Kidney epithelial cell (primary cell): ENCODE results near the gene KRTAP1-1. TPM values are rescaled to one million over a fixed set of nuclear protein-coding genes. Genes with fewer than 3 reads are reported as not detected.
"Not testable (repeated sequence)": the region's sequence is repeated elsewhere in the genome, so short reads cannot be mapped to it uniquely, and the experiment has no call there.

Source experiments
- DNase-seq: peaks from one replicate; pipeline ENCODE4 v3.0.0-alpha.2; 2010; ENCODE audit warnings: low read depth
- H3K27me3 ChIP-seq: 2 replicates; pipeline ENCODE4 v1.6.0; 2011; ENCODE audit warnings: low read length; ENCODE audit not compliant: control insufficient read depth, insufficient read depth
- H3K36me3 ChIP-seq: 2 replicates; pipeline ENCODE4 v1.5.1; 2011; ENCODE audit warnings: low read length; ENCODE audit not compliant: control insufficient read depth, insufficient read depth
- H3K4me3 ChIP-seq: 2 replicates; pipeline ENCODE4 v1.5.1; 2011; ENCODE audit warnings: low read depth, mild to moderate bottlenecking, control low read depth, low read length
- total RNA-seq: library from RNA; depleted of rRNA; stranded (reverse); fragments of >200 nt; gene quantifications from 2 replicates; pipeline ENCODE4 v1.2.3, GENCODE V29; 2015
- TF ChIP-seq, protein P1 (sequence below): IDR thresholded peaks from 2 replicates; pipeline ENCODE4 v1.5.1; 2011; ENCODE audit warnings: mild to moderate bottlenecking, moderate library complexity, low read length, control low read depth, inconsistent platforms; ENCODE audit not compliant: insufficient read depth, poor library complexity, severe bottlenecking

Gene KRTAP1-1
- total RNA-seq, 1 donor from 2014 or later: not detected

DNA sequence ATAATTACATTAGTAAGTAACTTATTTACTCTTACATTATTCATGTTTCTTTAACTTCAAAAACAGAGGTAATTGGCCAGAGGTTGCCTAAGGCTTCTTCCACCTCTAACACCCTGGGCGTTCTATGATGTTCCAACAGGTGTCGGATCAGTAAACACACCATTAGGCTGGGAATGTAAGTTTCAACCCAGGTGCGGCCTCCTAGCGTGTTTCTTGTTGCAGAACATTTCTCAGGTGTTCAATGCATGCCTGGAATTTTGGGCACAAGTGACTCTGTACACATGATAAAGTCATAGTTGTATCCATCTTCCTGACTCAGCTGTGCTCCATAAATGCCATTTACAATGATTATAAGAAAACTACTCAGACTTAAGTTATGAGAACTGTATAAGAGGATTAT is 12.8 kb upstream of the KRTAP1-1 start:
- H3K27me3 ChIP-seq: no peaks in the 10 kb centered on the region
- no peak overlapping the region for H3K4me3 ChIP-seq
- TF ChIP-seq, protein P1, sequence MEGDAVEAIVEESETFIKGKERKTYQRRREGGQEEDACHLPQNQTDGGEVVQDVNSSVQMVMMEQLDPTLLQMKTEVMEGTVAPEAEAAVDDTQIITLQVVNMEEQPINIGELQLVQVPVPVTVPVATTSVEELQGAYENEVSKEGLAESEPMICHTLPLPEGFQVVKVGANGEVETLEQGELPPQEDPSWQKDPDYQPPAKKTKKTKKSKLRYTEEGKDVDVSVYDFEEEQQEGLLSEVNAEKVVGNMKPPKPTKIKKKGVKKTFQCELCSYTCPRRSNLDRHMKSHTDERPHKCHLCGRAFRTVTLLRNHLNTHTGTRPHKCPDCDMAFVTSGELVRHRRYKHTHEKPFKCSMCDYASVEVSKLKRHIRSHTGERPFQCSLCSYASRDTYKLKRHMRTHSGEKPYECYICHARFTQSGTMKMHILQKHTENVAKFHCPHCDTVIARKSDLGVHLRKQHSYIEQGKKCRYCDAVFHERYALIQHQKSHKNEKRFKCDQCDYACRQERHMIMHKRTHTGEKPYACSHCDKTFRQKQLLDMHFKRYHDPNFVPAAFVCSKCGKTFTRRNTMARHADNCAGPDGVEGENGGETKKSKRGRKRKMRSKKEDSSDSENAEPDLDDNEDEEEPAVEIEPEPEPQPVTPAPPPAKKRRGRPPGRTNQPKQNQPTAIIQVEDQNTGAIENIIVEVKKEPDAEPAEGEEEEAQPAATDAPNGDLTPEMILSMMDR: no peak
- H3K36me3 ChIP-seq: no peaks in the 10 kb centered on the region
- DNase-seq: no peak

DNA sequence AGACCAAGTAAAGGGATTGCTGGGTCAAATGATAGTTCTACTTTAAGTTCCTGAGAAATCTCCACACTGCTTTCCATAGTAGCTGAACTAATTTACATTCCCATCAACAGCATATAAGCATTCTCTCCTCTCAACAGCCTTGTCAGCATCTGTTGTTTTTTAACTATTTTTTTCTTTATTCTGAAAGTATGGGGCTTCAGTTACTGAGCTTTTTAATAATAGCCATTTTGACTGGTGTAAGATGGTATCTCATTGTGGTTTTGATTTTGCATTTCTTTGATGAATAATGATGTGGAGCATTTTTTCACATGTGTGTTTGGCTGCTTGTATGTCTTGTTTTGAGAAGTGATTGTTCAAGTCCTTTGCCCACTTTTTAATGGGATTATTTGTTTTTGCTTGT is 11.3 kb upstream of the KRTAP1-1 start:
- TF ChIP-seq, protein P1: no peak
- H3K36me3 ChIP-seq: no peaks in the 10 kb centered on the region
- no peak for DNase-seq
- no peaks in the 10 kb centered on the region for H3K27me3 ChIP-seq
- no peak overlapping the region for H3K4me3 ChIP-seq

DNA sequence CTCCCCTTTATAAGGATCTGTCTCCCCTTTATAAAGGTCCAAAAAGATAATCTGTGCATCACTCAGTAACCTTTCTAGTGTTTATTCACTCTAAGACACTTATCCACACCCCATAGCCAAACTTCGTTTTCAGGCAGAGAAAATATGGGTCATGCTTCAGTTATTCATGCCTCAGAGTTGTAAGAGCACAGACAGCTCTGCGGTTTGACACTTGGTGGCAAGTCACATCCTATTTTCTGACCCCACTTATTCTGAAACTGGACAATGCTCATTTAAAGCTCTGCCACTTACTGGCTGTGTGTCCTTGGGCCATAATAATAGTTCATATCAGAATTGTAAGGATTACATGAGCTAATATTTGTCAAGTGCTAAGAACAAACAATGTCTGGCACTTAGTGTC is 7.9 kb upstream of the KRTAP1-1 start:
- Histone ChIP-seq H3K27me3 (no peaks in the 10 kb centered on the region), H3K4me3 (no peak overlapping the region), H3K36me3 (no peaks in the 10 kb centered on the region)
- no peak for DNase-seq
- TF ChIP-seq, protein P1: no peak

DNA sequence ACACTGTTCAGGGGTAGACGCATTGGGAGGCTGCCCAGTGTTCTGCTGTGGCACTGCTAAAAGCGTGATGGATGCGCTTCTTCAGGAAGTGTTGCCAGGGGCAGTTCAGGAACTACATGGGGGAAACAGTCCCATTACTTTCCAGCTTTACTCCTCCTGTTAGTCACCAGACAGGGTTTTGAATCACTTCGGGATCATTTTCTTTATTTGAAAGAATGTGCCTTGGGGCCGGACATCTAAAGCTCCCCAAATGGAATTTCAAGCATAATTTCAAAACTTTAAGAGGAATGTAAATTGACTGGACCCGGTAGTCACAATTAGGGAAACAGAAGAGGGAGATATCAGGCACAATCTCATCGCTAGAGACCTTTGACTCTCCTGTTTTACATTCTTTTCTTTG is 7.2 kb upstream of the KRTAP1-1 start:
- TF ChIP-seq, protein P1: no peak
- no peak overlapping the region for H3K4me3 ChIP-seq
- H3K27me3 ChIP-seq: no peaks in the 10 kb centered on the region
- DNase-seq: no peak
- no peaks in the 10 kb centered on the region for H3K36me3 ChIP-seq

DNA sequence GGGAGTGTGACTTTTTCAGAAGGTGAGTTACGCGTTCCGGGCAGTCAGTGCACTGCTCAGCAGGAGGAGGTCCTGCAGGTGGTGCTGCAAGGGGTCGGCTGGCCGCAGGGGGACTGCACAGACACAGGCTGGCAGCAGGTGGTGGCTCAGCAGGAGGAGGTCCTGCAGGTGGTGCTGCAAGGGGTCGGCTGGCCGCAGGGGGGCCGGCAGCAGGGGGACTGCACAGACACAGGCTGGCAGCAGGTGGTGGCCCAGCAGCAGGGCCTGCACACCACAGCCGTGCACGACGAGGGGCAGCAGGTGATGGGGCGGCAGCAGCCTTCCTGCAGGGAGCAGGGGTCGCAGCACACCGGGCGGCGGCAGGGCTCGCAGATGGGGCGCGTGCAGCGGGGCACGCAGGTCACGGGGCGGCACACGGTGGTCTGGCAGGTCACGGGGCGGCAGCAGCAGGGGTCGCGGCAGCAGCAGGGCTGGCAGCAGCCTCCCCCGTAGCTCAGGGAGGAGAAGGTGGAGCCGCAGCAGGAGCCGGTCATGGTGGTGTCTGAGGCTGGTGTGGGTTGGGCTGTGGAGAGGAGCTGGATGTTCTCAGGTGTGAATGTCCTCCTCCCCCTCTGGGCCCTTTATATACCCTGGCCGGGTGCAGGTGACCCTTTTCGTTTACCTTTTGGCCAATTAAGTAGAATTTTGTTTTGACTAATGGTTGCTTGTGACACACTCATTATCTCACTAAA is 5.7 kb upstream of the KRTAP1-1 start, which contains the start of gene KRTAP2-1:
Gene KRTAP2-1 (minus strand): TSS at position 582 of the 731 bp plus-strand sequence. CDS start 49 bp downstream, at position 533.
- not testable (repeated sequence) for H3K4me3 ChIP-seq, H3K27me3 ChIP-seq, H3K36me3 ChIP-seq, DNase-seq

DNA sequence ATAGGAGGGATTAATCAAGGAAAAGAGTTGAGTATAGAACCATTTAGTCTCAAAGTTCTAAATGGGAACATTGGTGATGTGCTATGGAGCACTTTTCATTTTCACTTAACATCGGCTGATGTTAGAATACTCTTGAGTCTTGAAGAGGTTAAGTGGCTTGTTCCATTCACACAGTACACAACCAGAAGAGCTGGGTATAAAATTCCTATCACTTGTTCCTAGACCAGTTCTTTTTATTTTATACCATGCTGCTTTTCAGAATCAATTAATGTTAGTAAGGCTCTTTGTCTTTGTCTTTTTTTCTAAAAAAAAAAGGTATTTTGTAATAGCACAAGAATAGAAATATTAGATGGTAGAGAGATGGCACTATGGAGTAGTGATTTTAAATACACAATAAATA is 1.7 kb upstream of the KRTAP1-1 start:
- DNase-seq: no peak
- H3K36me3 ChIP-seq: no peaks in the 10 kb centered on the region
- no peak overlapping the region for H3K4me3 ChIP-seq
- H3K27me3 ChIP-seq: no peaks in the 10 kb centered on the region
- TF ChIP-seq, protein P1: no peak
